H9 (cell line): ENCODE data around the gene LIMK2. TPM values are rescaled to one million over a fixed set of nuclear protein-coding genes. Genes with fewer than 3 reads are reported as not detected.

ENCODE experiments used
- DNase-seq: peaks from one replicate; pipeline ENCODE4 v3.0.0-alpha.2; 2017
- H2AFZ ChIP-seq: one replicate; pipeline ENCODE4 v1.6.1; 2013; ENCODE audit warnings: mild to moderate bottlenecking, low read length, control low read depth, moderate library complexity
- H2AK5ac ChIP-seq: 2 replicates; pipeline ENCODE4 v1.6.1; 2013; ENCODE audit warnings: low read length, control low read depth, mixed read lengths; ENCODE audit not compliant: insufficient read length
- H2BK120ac ChIP-seq: one replicate; pipeline ENCODE4 v1.6.1; 2013; ENCODE audit warnings: low read depth, mild to moderate bottlenecking, low read length, control low read depth, inconsistent platforms; ENCODE audit not compliant: poor library complexity, severe bottlenecking
- H2BK12ac ChIP-seq: 2 replicates; pipeline ENCODE4 v1.6.1; 2013; ENCODE audit warnings: low read length, control low read depth, mixed read lengths, low read depth; ENCODE audit not compliant: insufficient read length
- H2BK15ac ChIP-seq: 2 replicates; pipeline ENCODE4 v1.6.1; 2013; ENCODE audit warnings: low read depth, low read length, control low read depth
- H2BK20ac ChIP-seq: one replicate; pipeline ENCODE4 v1.6.1; 2013; ENCODE audit warnings: low read depth, mild to moderate bottlenecking, low read length, control low read depth, inconsistent platforms; ENCODE audit not compliant: poor library complexity, severe bottlenecking
- H2BK5ac ChIP-seq: 2 replicates; pipeline ENCODE4 v1.6.1; 2013; ENCODE audit warnings: low read length, control low read depth, mixed read lengths; ENCODE audit not compliant: insufficient read length
- H3K14ac ChIP-seq: 2 replicates; pipeline ENCODE4 v1.6.1; 2013; ENCODE audit warnings: low read length, control low read depth; ENCODE audit not compliant: insufficient read depth
- H3K18ac ChIP-seq: 2 replicates; pipeline ENCODE4 v1.6.1; 2013; ENCODE audit warnings: low read depth, mild to moderate bottlenecking, mixed read lengths, low read length, control low read depth; ENCODE audit not compliant: insufficient read length
- H3K23ac ChIP-seq: 2 replicates; pipeline ENCODE4 v1.6.1; 2013; ENCODE audit warnings: low read length, control low read depth, mixed read lengths, low read depth; ENCODE audit not compliant: insufficient read length
- H3K23me2 ChIP-seq: 2 replicates; pipeline ENCODE4 v1.6.1; 2013; ENCODE audit warnings: low read depth, mild to moderate bottlenecking, mixed read lengths, low read length, control low read depth; ENCODE audit not compliant: insufficient read length, poor library complexity, severe bottlenecking
- H3K27ac ChIP-seq: 2 replicates; pipeline ENCODE4 v1.5.1; 2013; ENCODE audit warnings: low read length, control low read depth, mixed read lengths, low read depth; ENCODE audit not compliant: insufficient read length
- H3K27me3 ChIP-seq: 2 replicates; pipeline ENCODE4 v1.6.1; 2013; ENCODE audit warnings: low read length, control low read depth, inconsistent platforms; ENCODE audit not compliant: insufficient read depth
- H3K4ac ChIP-seq: 2 replicates; pipeline ENCODE4 v1.6.1; 2013; ENCODE audit warnings: low read depth, mild to moderate bottlenecking, control low read depth, inconsistent platforms, low read length, moderate library complexity
- H3K4me1 ChIP-seq: 2 replicates; pipeline ENCODE4 v1.6.1; 2013; ENCODE audit warnings: low read length, control low read depth, inconsistent platforms; ENCODE audit not compliant: insufficient read depth
- H3K4me2 ChIP-seq: 2 replicates; pipeline ENCODE4 v1.6.1; 2013; ENCODE audit warnings: low read length, control low read depth, mixed read lengths; ENCODE audit not compliant: insufficient read length, insufficient read depth
- H3K56ac ChIP-seq: 2 replicates; pipeline ENCODE4 v1.6.1; 2013; ENCODE audit warnings: low read depth, mild to moderate bottlenecking, mixed read lengths, low read length, control low read depth; ENCODE audit not compliant: insufficient read length
- H3K79me1 ChIP-seq: 2 replicates; pipeline ENCODE4 v1.6.1; 2013; ENCODE audit warnings: low read depth, mild to moderate bottlenecking, moderate library complexity, low read length, control low read depth, inconsistent platforms; ENCODE audit not compliant: insufficient read depth, poor library complexity, severe bottlenecking
- H3K79me2 ChIP-seq: 2 replicates; pipeline ENCODE4 v1.6.1; 2013; ENCODE audit warnings: low read length, control low read depth, inconsistent platforms; ENCODE audit not compliant: insufficient read depth
- H3K9ac ChIP-seq: 2 replicates; pipeline ENCODE4 v1.6.1; 2013; ENCODE audit warnings: low read length, control low read depth, mixed read lengths; ENCODE audit not compliant: insufficient read length; ENCODE audit errors: extremely low read depth
- H3K9me3 ChIP-seq: one replicate; pipeline ENCODE4 v1.6.1; 2013; ENCODE audit warnings: low read depth, low read length, inconsistent platforms; ENCODE audit not compliant: control insufficient read depth
- H3T11ph ChIP-seq: one replicate; pipeline ENCODE4 v1.6.1; 2013; ENCODE audit warnings: mild to moderate bottlenecking, low read length, control low read depth, inconsistent platforms
- H4K20me1 ChIP-seq: one replicate; pipeline ENCODE4 v1.6.1; 2013; ENCODE audit not compliant: control insufficient read depth, insufficient read length, insufficient read depth
- H4K5ac ChIP-seq: 2 replicates; pipeline ENCODE4 v1.6.1; 2013; ENCODE audit warnings: low read depth, mild to moderate bottlenecking, mixed read lengths, low read length, control low read depth; ENCODE audit not compliant: insufficient read length
- H4K8ac ChIP-seq: replicated peaks from 2 replicates; pipeline ENCODE4 v1.6.1; 2013; ENCODE audit warnings: low read length, control low read depth, mixed read lengths, low read depth; ENCODE audit not compliant: insufficient read length
- H4K91ac ChIP-seq: 2 replicates; pipeline ENCODE4 v1.6.1; 2013; ENCODE audit warnings: low read depth, mild to moderate bottlenecking, moderate library complexity, mixed read lengths, low read length, control low read depth; ENCODE audit not compliant: insufficient read length
- H3K27ac Mint-ChIP-seq, 3 experiments: 2 replicates in 2 of 3; 3 replicates in 1 of 3; pipeline ENCODE4 v1.8.0; 2020 to 2021; ENCODE audit warnings: mixed read lengths in 3 of 3, mild to moderate bottlenecking in 1 of 3, moderate library complexity in 1 of 3
- H3K27me3 Mint-ChIP-seq: 2 replicates; pipeline ENCODE4 v1.8.0; 2021; ENCODE audit warnings: low read depth, mild to moderate bottlenecking, moderate library complexity, mixed read lengths
- H3K36me3 Mint-ChIP-seq, 3 experiments: 2 replicates in 2 of 3; 3 replicates in 1 of 3; pipeline ENCODE4 v1.8.0; 2020 to 2021; ENCODE audit warnings: low read depth in 3 of 3, mixed read lengths in 3 of 3; ENCODE audit not compliant: insufficient read depth in 1 of 3
- H3K4me1 Mint-ChIP-seq, 2 experiments: 2 replicates each; pipeline ENCODE4 v1.8.0; 2020; ENCODE audit warnings: mixed read lengths in 2 of 2
- H3K4me3 Mint-ChIP-seq, 2 experiments: 2 replicates in 1 of 2; 3 replicates in 1 of 2; pipeline ENCODE4 v1.8.0; 2020 to 2021; ENCODE audit warnings: mild to moderate bottlenecking in 2 of 2, mixed read lengths in 2 of 2, moderate library complexity in 1 of 2
- H3K9me3 Mint-ChIP-seq, 2 experiments: 2 replicates in 1 of 2; 3 replicates in 1 of 2; pipeline ENCODE4 v1.8.0; 2020; ENCODE audit warnings: mild to moderate bottlenecking in 2 of 2, mixed read lengths in 2 of 2, moderate library complexity in 1 of 2
- WGBS: extraction: QIAGEN DNeasy Blood & Tissue Kit; methylation state at CpG from one replicate; pipeline ENCODE4 v1.1.7; 2013; ENCODE audit warnings: missing lambda C conversion rate, low lambda C conversion rate, mixed read lengths; ENCODE audit not compliant: insufficient read length; ENCODE audit errors: extremely low coverage; 5-methylcytosine and 5-hydroxymethylcytosine counted together
- total RNA-seq: library from RNA; stranded (reverse); gene quantifications from 2 replicates; pipeline ENCODE4 v1.2.1, GENCODE V29; 2021
- TF ChIP-seq, protein P1 (sequence below): fragments of 200-600 bp; sonication (generic); conservative IDR thresholded peaks from 3 replicates; pipeline ENCODE4 v1.8.0; 2021; ENCODE audit warnings: antibody characterized with exemption, mild to moderate bottlenecking

The LIMK2 gene
- total RNA-seq, 1 experiment from 2014 or later = 51.3 TPM

DNA sequence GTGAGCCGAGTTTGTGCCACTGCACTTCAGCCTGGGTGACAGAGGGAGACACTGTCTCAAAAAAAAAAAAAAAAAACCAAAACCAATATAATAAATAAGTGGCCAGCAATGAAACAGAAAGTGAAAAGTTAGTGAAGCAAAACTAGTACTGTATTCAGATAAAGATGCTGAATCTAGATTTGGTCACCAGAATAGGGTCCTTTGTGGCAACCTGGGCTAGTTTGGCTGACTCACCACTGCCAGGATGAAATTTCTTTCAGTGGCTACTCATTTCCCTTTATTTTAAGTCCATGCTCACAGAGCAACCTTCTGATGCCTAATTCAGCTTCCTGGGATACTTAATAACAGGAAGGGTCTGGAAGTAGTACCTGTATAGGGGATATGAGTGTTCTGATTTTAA, 26.0 kb downstream of the LIMK2 start:
- Histone ChIP-seq H3K9me3 (no peaks in the 10 kb centered on the region), H2BK12ac (no peak overlapping the region), H3K4me2 (no peak overlapping the region), H4K20me1 (no peaks in the 10 kb centered on the region), H3K79me2 (no peaks in the 10 kb centered on the region), H4K5ac (no peak overlapping the region), H3K23me2 (no peaks in the 10 kb centered on the region), H3K56ac (no peak overlapping the region), H3K23ac (no peak overlapping the region), H2AK5ac (no peak overlapping the region), H3T11ph (no peak overlapping the region), H3K9ac (no peak overlapping the region), H2BK15ac (no peak overlapping the region), H4K8ac (no peak overlapping the region), H3K27ac (no peak overlapping the region), H3K4ac (no peak overlapping the region), H3K18ac (no peak overlapping the region), H3K4me1 (no peaks in the 10 kb centered on the region), H4K91ac (no peak overlapping the region), H3K14ac (no peak overlapping the region), H3K27me3 (no peaks in the 10 kb centered on the region), H2BK20ac (no peak overlapping the region), H2AFZ (no peak overlapping the region), H3K79me1 (no peaks in the 10 kb centered on the region), H2BK120ac (no peak overlapping the region), H2BK5ac (no peak overlapping the region)
- Mint-ChIP-seq H3K27me3 (no peaks in the 10 kb centered on the region; the same call in 1 of the 2 replicates), H3K4me1 (peaks cover 11 to 12% of the 10 kb centered on the region in 2 experiments), H3K36me3 (peaks cover 5 to 21% (median 6%) of the 10 kb centered on the region in 3 experiments; a peak in 5 of 7 replicates), H3K4me3 (no peak overlapping the region), H3K9me3 (no peaks in the 10 kb centered on the region), H3K27ac (no peak overlapping the region; a peak in 1 of 7 replicates)
- WGBS = no CpG with 5 or more reads among the region's 1 CpG
- DNase-seq = no peak
- TF ChIP-seq, protein P1, sequence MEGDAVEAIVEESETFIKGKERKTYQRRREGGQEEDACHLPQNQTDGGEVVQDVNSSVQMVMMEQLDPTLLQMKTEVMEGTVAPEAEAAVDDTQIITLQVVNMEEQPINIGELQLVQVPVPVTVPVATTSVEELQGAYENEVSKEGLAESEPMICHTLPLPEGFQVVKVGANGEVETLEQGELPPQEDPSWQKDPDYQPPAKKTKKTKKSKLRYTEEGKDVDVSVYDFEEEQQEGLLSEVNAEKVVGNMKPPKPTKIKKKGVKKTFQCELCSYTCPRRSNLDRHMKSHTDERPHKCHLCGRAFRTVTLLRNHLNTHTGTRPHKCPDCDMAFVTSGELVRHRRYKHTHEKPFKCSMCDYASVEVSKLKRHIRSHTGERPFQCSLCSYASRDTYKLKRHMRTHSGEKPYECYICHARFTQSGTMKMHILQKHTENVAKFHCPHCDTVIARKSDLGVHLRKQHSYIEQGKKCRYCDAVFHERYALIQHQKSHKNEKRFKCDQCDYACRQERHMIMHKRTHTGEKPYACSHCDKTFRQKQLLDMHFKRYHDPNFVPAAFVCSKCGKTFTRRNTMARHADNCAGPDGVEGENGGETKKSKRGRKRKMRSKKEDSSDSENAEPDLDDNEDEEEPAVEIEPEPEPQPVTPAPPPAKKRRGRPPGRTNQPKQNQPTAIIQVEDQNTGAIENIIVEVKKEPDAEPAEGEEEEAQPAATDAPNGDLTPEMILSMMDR = no peak
